Kidney (tissue), 14 donors: ENCODE data around the gene CXCR1. TPM values are rescaled to one million over a fixed set of nuclear protein-coding genes. Genes with fewer than 3 reads are reported as not detected.

Experiments
- DNase-seq, 5 donors: peaks; one replicate each; pipeline ENCODE4 v3.0.0-alpha.2; 2013 to 2020
- FAIRE-seq: peaks from 2 replicates; lab custom pipeline; 2012; peaks lifted over from hg19 to GRCh38; lab: Jason Lieb, UNC
- H3K27ac ChIP-seq, 2 donors: one replicate each; pipeline ENCODE4 v1.7.0; 2013; ENCODE audit warnings: low read depth in 2 of 2, low read length in 2 of 2, inconsistent platforms in 1 of 2
- H3K27me3 ChIP-seq: one replicate; pipeline ENCODE4 v1.7.1; 2013; ENCODE audit warnings: low read length, inconsistent platforms; ENCODE audit not compliant: control insufficient read depth, insufficient read depth
- H3K36me3 ChIP-seq, 3 donors: one replicate each; pipeline versions ENCODE4 v1.7.0 to v1.7.1; 2013; ENCODE audit warnings: low read length in 3 of 3, control low read depth in 1 of 3, inconsistent platforms in 1 of 3; ENCODE audit not compliant: insufficient read depth in 3 of 3, control insufficient read depth in 2 of 3
- H3K4me1 ChIP-seq, 3 donors: one replicate each; pipeline versions ENCODE4 v1.7.0 to v1.7.1; 2013; ENCODE audit warnings: low read length in 3 of 3, inconsistent platforms in 1 of 3, low read depth in 1 of 3; ENCODE audit not compliant: control insufficient read depth in 2 of 3, insufficient read depth in 2 of 3
- H3K4me3 ChIP-seq, 3 donors: one replicate each; pipeline versions ENCODE4 v1.7.0 to v1.8.1; 2013; ENCODE audit warnings: low read length in 3 of 3, control low read depth in 1 of 3, inconsistent platforms in 1 of 3
- H3K9ac ChIP-seq, 3 donors: one replicate each; pipeline versions ENCODE4 v1.7.0 to v1.7.1; 2013; ENCODE audit warnings: low read length in 3 of 3, control low read depth in 1 of 3, inconsistent platforms in 1 of 3
- H3K9me3 ChIP-seq, 3 donors: one replicate each; pipeline versions ENCODE4 v1.7.0 to v1.7.1; 2013; ENCODE audit warnings: low read length in 3 of 3, control low read depth in 1 of 3, inconsistent platforms in 1 of 3; ENCODE audit not compliant: control insufficient read depth in 2 of 3, insufficient read depth in 1 of 3
- intact Hi-C: fragments of 100-400 bp; cut with DNase I; formaldehyde crosslinking; loops from one replicate; pipeline ENCODE4 v1.11.1; 2022
- polyA plus RNA-seq: library from polyadenylated mRNA; stranded (reverse); fragments of 350-450 nt; fragmentation: Illumina TruSeq; extraction: RNeasy Lipid Tissue Mini Kit (QIAGEN cat#74804); gene quantifications from one replicate; pipeline ENCODE4 v1.2.3, GENCODE V29; 2014; ENCODE audit warnings: low read depth, low replicate concordance; ENCODE audit not compliant: insufficient read depth
- total RNA-seq: library from RNA; stranded (reverse); fragmentation: NEBNext Ultra II Directional; extraction: Animal tissue kit (Norgen Biotek cat#: 25700); gene quantifications from one replicate; pipeline ENCODE4 v1.2.1, GENCODE V29; 2021
- TF ChIP-seq, protein P1 (sequence below): IDR thresholded peaks from 3 replicates; pipeline ENCODE4 v1.5.1; 2012; ENCODE audit warnings: mild to moderate bottlenecking, moderate library complexity, borderline replicate concordance; ENCODE audit not compliant: insufficient read depth; ENCODE audit errors: extremely low read depth
- donor health status: control.
- donor health status: control.
- donor health status: control.
- donor health status: control.
- donor health status: control.
- donor health status: DM: yes; HTN: yes; CAD: no.
- donor health status: Normal renal cell carcinoma (clear cell type).

The CXCR1 gene
- total and polyA plus RNA-seq, 2 donors from 2014 or later = 0.09 TPM; not detected in 1

DNA sequence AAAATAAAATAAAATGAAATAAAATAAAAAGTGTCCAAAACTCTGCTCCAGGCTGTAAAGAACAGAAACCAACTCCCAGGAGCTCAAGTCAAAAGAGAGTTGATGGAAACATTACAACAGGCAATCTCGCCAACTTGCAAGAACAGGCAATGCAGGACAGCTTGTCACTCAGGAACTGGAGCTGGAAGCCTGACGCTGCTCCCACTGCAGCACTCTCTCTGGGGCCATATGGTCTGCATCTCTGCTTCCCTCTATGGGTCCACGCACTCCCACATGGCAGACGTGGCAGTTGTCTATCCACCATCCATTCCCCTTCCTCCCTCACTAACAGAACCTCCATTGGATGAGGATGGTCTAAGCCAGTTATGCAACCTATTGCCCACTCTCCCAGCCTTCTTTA lies 26.9 kb upstream of the CXCR1 start:
- TF ChIP-seq, protein P1, sequence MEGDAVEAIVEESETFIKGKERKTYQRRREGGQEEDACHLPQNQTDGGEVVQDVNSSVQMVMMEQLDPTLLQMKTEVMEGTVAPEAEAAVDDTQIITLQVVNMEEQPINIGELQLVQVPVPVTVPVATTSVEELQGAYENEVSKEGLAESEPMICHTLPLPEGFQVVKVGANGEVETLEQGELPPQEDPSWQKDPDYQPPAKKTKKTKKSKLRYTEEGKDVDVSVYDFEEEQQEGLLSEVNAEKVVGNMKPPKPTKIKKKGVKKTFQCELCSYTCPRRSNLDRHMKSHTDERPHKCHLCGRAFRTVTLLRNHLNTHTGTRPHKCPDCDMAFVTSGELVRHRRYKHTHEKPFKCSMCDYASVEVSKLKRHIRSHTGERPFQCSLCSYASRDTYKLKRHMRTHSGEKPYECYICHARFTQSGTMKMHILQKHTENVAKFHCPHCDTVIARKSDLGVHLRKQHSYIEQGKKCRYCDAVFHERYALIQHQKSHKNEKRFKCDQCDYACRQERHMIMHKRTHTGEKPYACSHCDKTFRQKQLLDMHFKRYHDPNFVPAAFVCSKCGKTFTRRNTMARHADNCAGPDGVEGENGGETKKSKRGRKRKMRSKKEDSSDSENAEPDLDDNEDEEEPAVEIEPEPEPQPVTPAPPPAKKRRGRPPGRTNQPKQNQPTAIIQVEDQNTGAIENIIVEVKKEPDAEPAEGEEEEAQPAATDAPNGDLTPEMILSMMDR = no peak
- no peak overlapping the region for H3K9ac ChIP-seq
- no peaks in the 10 kb centered on the region for H3K27me3 ChIP-seq
- H3K9me3 ChIP-seq = no peaks in the 10 kb centered on the region
- DNase-seq (no peak), FAIRE-seq (no peak)
- intact Hi-C loops = no loop called here
- no peaks in the 10 kb centered on the region for H3K36me3 ChIP-seq
- no peak overlapping the region for H3K27ac ChIP-seq
- no peak overlapping the region for H3K4me3 ChIP-seq
- no peaks in the 10 kb centered on the region for H3K4me1 ChIP-seq

DNA sequence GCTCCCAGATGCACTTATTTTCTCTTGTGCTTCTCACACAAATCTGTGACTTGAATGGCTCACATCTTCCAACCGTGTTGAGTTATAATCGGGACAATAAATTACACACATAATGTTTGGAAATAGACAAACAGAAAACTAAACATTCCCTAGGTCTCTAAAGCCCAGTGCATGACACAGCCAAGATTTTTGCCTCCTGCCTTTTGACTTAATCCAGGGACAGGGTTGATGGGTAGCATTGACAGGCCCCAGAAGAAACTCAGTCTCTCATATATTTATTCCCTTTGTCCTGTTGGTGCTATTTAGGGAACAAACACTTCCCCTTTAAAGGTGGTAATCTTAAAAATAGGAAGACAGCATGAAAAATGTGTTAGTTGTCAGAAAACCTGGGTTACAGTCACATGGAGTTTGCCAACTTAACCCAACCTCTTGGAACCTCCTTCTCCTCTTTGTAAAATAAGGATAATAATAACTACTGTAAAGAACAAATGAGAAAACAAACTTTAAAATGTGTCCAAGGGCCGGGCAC lies 26.2 kb upstream of the CXCR1 start:
- no peaks in the 10 kb centered on the region for H3K27me3 ChIP-seq
- no peaks in the 10 kb centered on the region for H3K4me1 ChIP-seq
- intact Hi-C loops = no loop called here
- FAIRE-seq (no peak), DNase-seq (no peak)
- no peaks in the 10 kb centered on the region for H3K9me3 ChIP-seq
- TF ChIP-seq, protein P1 = no peak
- no peaks in the 10 kb centered on the region for H3K36me3 ChIP-seq
- no peak overlapping the region for H3K4me3 ChIP-seq
- H3K27ac ChIP-seq = no peak overlapping the region
- no peak overlapping the region for H3K9ac ChIP-seq

GRCh38 chr2:218188528-218188927 lies 21.8 kb upstream of the CXCR1 start:
- peaks cover 0 to 5% (median 0%) of the 10 kb centered on the region in 3 donors for H3K4me1 ChIP-seq
- DNase-seq (no peak), FAIRE-seq (no peak)
- no peak overlapping the region for H3K4me3 ChIP-seq
- H3K36me3 ChIP-seq = no peaks in the 10 kb centered on the region
- intact Hi-C loops = no loop called here
- no peaks in the 10 kb centered on the region for H3K9me3 ChIP-seq
- TF ChIP-seq, protein P1 = no peak
- H3K27ac ChIP-seq = no peak overlapping the region
- no peak overlapping the region for H3K9ac ChIP-seq
- H3K27me3 ChIP-seq = no peaks in the 10 kb centered on the region
